ENCODE measurements around the gene GADL1.

DNA sequence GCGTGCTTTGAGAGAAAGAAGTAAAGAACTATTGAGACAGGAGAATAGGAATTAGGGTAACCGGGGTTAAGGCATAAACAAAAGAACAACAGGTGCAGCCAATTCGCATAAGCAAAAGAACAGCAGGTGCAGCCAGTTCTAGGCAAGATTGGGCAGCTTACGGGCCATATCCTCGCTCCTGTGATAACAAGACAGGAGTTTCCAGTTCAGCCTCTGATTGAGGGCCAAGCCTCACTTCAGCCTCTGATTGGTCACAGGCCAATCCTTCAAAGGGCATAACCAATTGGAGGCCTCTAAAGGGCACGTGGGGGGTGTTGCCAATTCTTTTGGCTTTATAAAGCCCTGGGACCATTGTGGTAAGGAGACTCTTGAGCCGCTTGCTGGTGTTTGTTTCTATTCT, 143.5 kb downstream of the GADL1 start:
- TF ChIP-seq CHD2 (IDR thresholded peaks at IDR 0.05; ENCODE audit: low read length, partially characterized antibody): no peak
- TF ChIP-seq POLR2A (IDR thresholded peaks at IDR 0.05; ENCODE audit: low read length): no peak
- no peak for TF ChIP-seq BHLHE40 (IDR thresholded peaks at IDR 0.05; ENCODE audit: low read depth, low read length)
- TF ChIP-seq, protein P1, sequence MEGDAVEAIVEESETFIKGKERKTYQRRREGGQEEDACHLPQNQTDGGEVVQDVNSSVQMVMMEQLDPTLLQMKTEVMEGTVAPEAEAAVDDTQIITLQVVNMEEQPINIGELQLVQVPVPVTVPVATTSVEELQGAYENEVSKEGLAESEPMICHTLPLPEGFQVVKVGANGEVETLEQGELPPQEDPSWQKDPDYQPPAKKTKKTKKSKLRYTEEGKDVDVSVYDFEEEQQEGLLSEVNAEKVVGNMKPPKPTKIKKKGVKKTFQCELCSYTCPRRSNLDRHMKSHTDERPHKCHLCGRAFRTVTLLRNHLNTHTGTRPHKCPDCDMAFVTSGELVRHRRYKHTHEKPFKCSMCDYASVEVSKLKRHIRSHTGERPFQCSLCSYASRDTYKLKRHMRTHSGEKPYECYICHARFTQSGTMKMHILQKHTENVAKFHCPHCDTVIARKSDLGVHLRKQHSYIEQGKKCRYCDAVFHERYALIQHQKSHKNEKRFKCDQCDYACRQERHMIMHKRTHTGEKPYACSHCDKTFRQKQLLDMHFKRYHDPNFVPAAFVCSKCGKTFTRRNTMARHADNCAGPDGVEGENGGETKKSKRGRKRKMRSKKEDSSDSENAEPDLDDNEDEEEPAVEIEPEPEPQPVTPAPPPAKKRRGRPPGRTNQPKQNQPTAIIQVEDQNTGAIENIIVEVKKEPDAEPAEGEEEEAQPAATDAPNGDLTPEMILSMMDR (IDR thresholded peaks at IDR 0.05): no peak
- no peak for TF ChIP-seq CHD4 (IDR thresholded peaks at IDR 0.05; ENCODE audit: borderline replicate concordance)
- no peak for TF ChIP-seq RAD21 (conservative IDR thresholded peaks at IDR 0.05 in 1 of 2, IDR thresholded peaks at IDR 0.05 in 1 of 2)
- no peak for TF ChIP-seq SMC3 (IDR thresholded peaks at IDR 0.05)
- TF ChIP-seq CEBPB (IDR thresholded peaks at IDR 0.05): no peak
- TF ChIP-seq TFCP2L1 (CRISPR knock-in tag; IDR thresholded peaks at IDR 0.05): no peak
- TF ChIP-seq RFX5 (IDR thresholded peaks at IDR 0.05): no peak
- TF ChIP-seq SREBF2 (IDR thresholded peaks at IDR 0.05): no peak

Measured in A549 (cell line).